ENCODE results near the gene REEP2.

- TF ChIP-seq CTCF (IDR thresholded peaks at IDR 0.05; ENCODE audit: insufficient read depth, low read depth, low read length) (no peak), EZH2 (IDR thresholded peaks at IDR 0.05; ENCODE audit: insufficient read depth, low read length) (no peak)
Observed at GRCh38 chr5:138466125-138466899, 27.5 kb downstream of the REEP2 start.
